Liver (tissue), 9 donors: ENCODE results near the gene UBASH3A. TPM values are rescaled to one million over a fixed set of nuclear protein-coding genes. Genes with fewer than 3 reads are reported as not detected.
"Not testable (repeated sequence)": the region's sequence is repeated elsewhere in the genome, so short reads cannot be mapped to it uniquely, and the experiment has no call there.

Experiments
- DNase-seq: peaks from one replicate; pipeline ENCODE4 v3.0.0-alpha.2; 2017; ENCODE audit warnings: low spot score
- H3K27ac ChIP-seq, 2 donors: one replicate each; pipeline ENCODE4 v1.7.0; 2013; ENCODE audit warnings: inconsistent platforms in 2 of 2, low read length in 2 of 2, control low read depth in 1 of 2, low read depth in 1 of 2, mild to moderate bottlenecking in 1 of 2
- H3K27me3 ChIP-seq, 4 donors: one replicate each; pipeline versions ENCODE4 v1.6.1 to v1.7.0; 2013; ENCODE audit warnings: low read length in 3 of 4, inconsistent platforms in 1 of 4, mild to moderate bottlenecking in 1 of 4, moderate library complexity in 1 of 4; ENCODE audit not compliant: control insufficient read depth in 4 of 4, insufficient read depth in 4 of 4
- H3K36me3 ChIP-seq, 4 donors: one replicate each; pipeline versions ENCODE4 v1.6.1 to v1.7.0; 2013; ENCODE audit warnings: low read length in 3 of 4, mild to moderate bottlenecking in 3 of 4, low read depth in 1 of 4, moderate library complexity in 1 of 4; ENCODE audit not compliant: control insufficient read depth in 4 of 4, insufficient read depth in 3 of 4
- H3K4me1 ChIP-seq, 4 donors: one replicate each; pipeline versions ENCODE4 v1.6.1 to v1.7.0; 2013; ENCODE audit warnings: low read length in 3 of 4, mild to moderate bottlenecking in 3 of 4, moderate library complexity in 1 of 4; ENCODE audit not compliant: control insufficient read depth in 4 of 4, insufficient read depth in 4 of 4
- H3K4me3 ChIP-seq, 3 donors: one replicate each; pipeline versions ENCODE4 v1.6.1 to v1.7.0; 2013; ENCODE audit warnings: low read length in 3 of 3, control low read depth in 1 of 3, low read depth in 1 of 3, mild to moderate bottlenecking in 1 of 3
- H3K9ac ChIP-seq, 2 donors: one replicate each; pipeline ENCODE4 v1.7.0; 2013; ENCODE audit warnings: low read length in 2 of 2, mild to moderate bottlenecking in 2 of 2, moderate library complexity in 2 of 2, control low read depth in 1 of 2, low read depth in 1 of 2
- H3K9me3 ChIP-seq, 4 donors: one replicate each; pipeline versions ENCODE4 v1.6.1 to v1.7.0; 2013; ENCODE audit warnings: low read length in 3 of 4; ENCODE audit not compliant: control insufficient read depth in 4 of 4
- ATF3 ChIP-seq: IDR thresholded peaks from 2 replicates; pipeline ENCODE4 v1.6.1; 2016; ENCODE audit warnings: antibody characterized with exemption
- CTCF ChIP-seq: fragments of 150-350 bp; IDR thresholded peaks from 2 replicates; pipeline ENCODE4 v1.5.1; 2017; ENCODE audit warnings: improper control_type of control experiment, low read depth, low read length; ENCODE audit not compliant: missing input control
- EGR1 ChIP-seq, 2 donors: IDR thresholded peaks; 2 replicates each; pipeline ENCODE4 v1.6.1; 2016 to 2018; ENCODE audit warnings: antibody characterized with exemption in 2 of 2, low read depth in 2 of 2
- FOXA1 ChIP-seq: IDR thresholded peaks from 2 replicates; pipeline ENCODE4 v1.6.1; 2016; ENCODE audit warnings: antibody characterized with exemption
- GABPA ChIP-seq, 2 donors: IDR thresholded peaks in 1 of 2; conservative IDR thresholded peaks in 1 of 2; 2 replicates each; pipeline ENCODE4 v1.6.1; 2016; ENCODE audit warnings: antibody characterized with exemption in 2 of 2, mild to moderate bottlenecking in 1 of 2, moderate library complexity in 1 of 2
- HNF4G ChIP-seq: IDR thresholded peaks from 2 replicates; pipeline ENCODE4 v1.6.1; 2016; ENCODE audit warnings: antibody characterized with exemption
- JUND ChIP-seq, 2 donors: IDR thresholded peaks; 2 replicates each; pipeline ENCODE4 v1.6.1; 2016; ENCODE audit warnings: antibody characterized with exemption in 2 of 2
- NR2F2 ChIP-seq: IDR thresholded peaks from 2 replicates; pipeline ENCODE4 v1.6.1; 2016; ENCODE audit warnings: antibody characterized with exemption
- RAD21 ChIP-seq, 2 donors: IDR thresholded peaks; 2 replicates each; pipeline ENCODE4 v1.6.1; 2016; ENCODE audit warnings: antibody characterized with exemption in 2 of 2, mild to moderate bottlenecking in 2 of 2
- REST ChIP-seq: IDR thresholded peaks from 2 replicates; pipeline ENCODE4 v1.6.1; 2016; ENCODE audit warnings: antibody characterized with exemption, mild to moderate bottlenecking
- SP1 ChIP-seq: IDR thresholded peaks from 2 replicates; pipeline ENCODE4 v1.6.1; 2018; ENCODE audit warnings: antibody characterized with exemption, mild to moderate bottlenecking
- ZBTB33 ChIP-seq: IDR thresholded peaks from 2 replicates; pipeline ENCODE4 v1.6.1; 2016; ENCODE audit warnings: antibody characterized with exemption
- WGBS: extraction: QIAGEN DNeasy Blood & Tissue Kit; methylation state at CpG from one replicate; pipeline ENCODE4 v1.1.7; 2013; 5-methylcytosine and 5-hydroxymethylcytosine counted together
- polyA plus RNA-seq, 2 donors: library from polyadenylated mRNA; stranded (reverse) in 1 of 2; unstranded in 1 of 2; fragments of 200-250 nt in 1 of 2; fragments of >200 nt in 1 of 2; fragmentation: Nextera tagmentation in 1 of 2; extraction: Ambion mirVana in 1 of 2; gene quantifications; one replicate each; pipeline versions ENCODE4 v1.2.1 to v1.2.3, GENCODE V29; 2013 to 2015
- total RNA-seq, 2 donors: library from RNA; depleted of rRNA; stranded (reverse); fragments of >200 nt; gene quantifications; one replicate each; pipeline ENCODE4 v1.2.3, GENCODE V29; 2014
- donor health status: healthy.
- donor health status: healthy.
- donor health status: healthy.
- donor health status: healthy.
- donor health status: healthy.

UBASH3A gene
- total and polyA plus RNA-seq, 4 donors, result 0.10 to 0.75 (median 0.45) TPM

- TF ChIP-seq CTCF (no peak), SP1 (peak; percentile 81)
Measured at GRCh38 chr21:42469272-42469671, 65.6 kb downstream of the UBASH3A start (continued).

GRCh38 chr21:42469726-42470125, 66.0 kb downstream of the UBASH3A start:
- not testable (repeated sequence) for H3K4me3 ChIP-seq, H3K9ac ChIP-seq, H3K27ac ChIP-seq, H3K27me3 ChIP-seq, H3K36me3 ChIP-seq, DNase-seq, H3K9me3 ChIP-seq
- H3K4me1 ChIP-seq, result peaks cover 13 to 26% (median 19%) of the 10 kb centered on the region in 4 donors
- 99% methylated on average over 4 of the region's 4 CpGs for WGBS

- H3K27me3 ChIP-seq, result no peaks in the 10 kb centered on the region
- DNase-seq, result no peak
- no peak overlapping the region for H3K27ac ChIP-seq
- TF ChIP-seq SP1 (no peak), ZBTB33 (no peak), FOXA1 (no peak), HNF4G (no peak), ATF3 (no peak), RAD21 (IDR thresholded peaks at IDR 0.05) (no peak)
- 96% methylated on average over 9 of the region's 9 CpGs for WGBS
- peaks cover 5 to 14% (median 9%) of the 10 kb centered on the region in 4 donors for H3K4me1 ChIP-seq
- no peaks in the 10 kb centered on the region for H3K36me3 ChIP-seq
- no peak overlapping the region for H3K4me3 ChIP-seq
- H3K9me3 ChIP-seq, result no peaks in the 10 kb centered on the region
- no peak overlapping the region for H3K9ac ChIP-seq
Measured at GRCh38 chr21:42471206-42471605, 67.5 kb downstream of the UBASH3A start.

- H3K27ac ChIP-seq, result no peak overlapping the region
- H3K9me3 ChIP-seq, result no peaks in the 10 kb centered on the region
- DNase-seq, result no peak
- H3K9ac ChIP-seq, result no peak overlapping the region
- no peaks in the 10 kb centered on the region for H3K27me3 ChIP-seq
- peaks cover 5 to 14% (median 9%) of the 10 kb centered on the region in 4 donors for H3K4me1 ChIP-seq
- no peaks in the 10 kb centered on the region for H3K36me3 ChIP-seq
- 94% methylated on average over 13 of the region's 13 CpGs for WGBS
- no peak overlapping the region for H3K4me3 ChIP-seq
- TF ChIP-seq EGR1 (IDR thresholded peaks at IDR 0.05; ENCODE audit: low read depth in 2 of 2), result no peak
- no peak for TF ChIP-seq HNF4G
- no peak for TF ChIP-seq JUND (IDR thresholded peaks at IDR 0.05)
- no peak for TF ChIP-seq CTCF
- TF ChIP-seq NR2F2, result no peak
- TF ChIP-seq ZBTB33, result no peak
- TF ChIP-seq GABPA (IDR thresholded peaks at IDR 0.05 in 1 of 2, conservative IDR thresholded peaks at IDR 0.05 in 1 of 2), result no peak
- no peak for TF ChIP-seq REST
- no peak for TF ChIP-seq RAD21 (IDR thresholded peaks at IDR 0.05)
Measured at GRCh38 chr21:42471716-42472330, 68.1 kb downstream of the UBASH3A start.
